Suprapubic skin (tissue), 4 donors: ENCODE results near the gene CHST11. TPM values are rescaled to one million over a fixed set of nuclear protein-coding genes. Genes with fewer than 3 reads are reported as not detected.

Experiments used
- DNase-seq, 2 donors: peaks; one replicate each; pipeline ENCODE4 v3.0.0-alpha.2; 2019; ENCODE audit warnings: low spot score in 2 of 2
- H3K27ac ChIP-seq: fragments of 200-600 bp; sonication (generic); one replicate; pipeline ENCODE4 v1.5.1; 2019
- H3K27me3 ChIP-seq: fragments of 200-600 bp; sonication (generic); one replicate; pipeline ENCODE4 v1.5.1; 2019
- H3K36me3 ChIP-seq: fragments of 200-600 bp; sonication (generic); one replicate; pipeline ENCODE4 v1.5.1; 2019
- H3K4me1 ChIP-seq: fragments of 200-600 bp; sonication (generic); one replicate; pipeline ENCODE4 v1.5.1; 2019
- H3K4me3 ChIP-seq: fragments of 200-600 bp; sonication (generic); one replicate; pipeline ENCODE4 v1.5.1; 2019; ENCODE audit warnings: mild to moderate bottlenecking
- H3K9me3 ChIP-seq: fragments of 200-600 bp; sonication (generic); one replicate; pipeline ENCODE4 v1.5.1; 2019
- CTCF ChIP-seq, 2 donors: fragments of 200-600 bp in 1 of 2; fragments of 450-650 bp in 1 of 2; sonication (generic) in 1 of 2; IDR thresholded peaks; one replicate each; pipeline ENCODE4 v1.5.1; 2016 to 2019; ENCODE audit warnings: antibody characterized with exemption in 2 of 2, mild to moderate bottlenecking in 1 of 2, moderate library complexity in 1 of 2
- EP300 ChIP-seq: sonication (generic); formaldehyde crosslinking; IDR thresholded peaks from one replicate; pipeline ENCODE4 v1.6.1; 2017; ENCODE audit warnings: antibody characterized with exemption
- POLR2A ChIP-seq, 2 donors: fragments of 450-650 bp; IDR thresholded peaks; one replicate each; pipeline ENCODE4 v1.6.1; 2017; ENCODE audit warnings: antibody characterized with exemption in 2 of 2, mild to moderate bottlenecking in 2 of 2, moderate library complexity in 2 of 2
- POLR2AphosphoS5 ChIP-seq, 3 donors: sonication (generic); formaldehyde crosslinking; IDR thresholded peaks; one replicate each; pipeline ENCODE4 v1.6.1; 2017; ENCODE audit warnings: antibody characterized with exemption in 3 of 3
- WGBS: methylation state at CpG from one replicate; pipeline ENCODE4 v1.1.5; 2018; 5-methylcytosine and 5-hydroxymethylcytosine counted together
- total RNA-seq, 4 donors: library from RNA; depleted of rRNA; stranded (reverse); fragments of >200 nt; gene quantifications; one replicate each; pipeline ENCODE4 v1.1.0, GENCODE V29; 2016

CHST11 gene
- total RNA-seq, 4 donors from 2014 or later: 1.8 to 5.8 (median 3.8) TPM

DNA sequence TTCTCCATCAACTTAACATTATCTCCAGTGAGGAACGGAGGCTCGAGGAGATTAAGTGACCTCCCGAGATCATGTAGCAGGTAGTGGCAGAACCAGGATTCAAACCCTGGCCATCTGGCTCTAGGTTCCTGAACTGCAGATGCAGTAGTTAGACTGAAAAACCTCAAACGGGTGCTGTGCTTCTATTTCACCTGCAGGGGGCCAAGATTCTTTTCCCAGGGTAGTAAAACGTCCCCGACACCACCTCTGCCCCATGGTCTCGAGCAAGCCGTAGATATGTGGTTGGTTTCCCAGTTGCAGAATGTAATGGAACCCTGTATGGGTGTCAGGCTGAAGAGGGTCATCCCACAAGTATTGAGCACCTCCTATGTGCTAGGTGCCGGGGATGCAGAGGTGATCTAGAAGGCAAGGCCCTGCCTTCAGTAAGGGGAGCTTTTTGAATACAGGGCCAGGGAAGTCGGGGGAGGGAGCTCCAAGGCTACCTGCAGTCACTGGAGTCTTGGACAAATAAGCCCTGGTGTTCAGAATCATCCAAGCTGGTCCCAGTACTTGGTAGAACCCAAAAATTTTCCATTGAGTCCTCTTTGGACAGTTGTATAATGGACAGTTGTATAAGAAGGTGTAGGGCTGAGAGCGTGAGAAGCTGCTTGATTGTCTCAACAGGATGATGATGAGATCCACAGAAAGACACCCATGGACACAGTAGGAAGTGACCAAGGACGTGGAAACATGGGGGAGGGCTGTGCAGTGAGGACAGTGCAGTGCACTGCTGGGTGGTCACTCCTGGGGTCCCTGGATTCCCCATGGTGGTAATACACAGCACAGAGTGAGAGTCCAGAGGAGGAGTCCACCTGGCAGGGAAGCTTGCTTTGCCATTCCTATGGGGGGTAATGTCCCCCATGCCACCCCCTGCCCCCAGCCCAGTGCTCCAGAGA, 197.2 kb downstream of the CHST11 start:
- WGBS: 80% methylated on average over 12 of the region's 12 CpGs

DNA sequence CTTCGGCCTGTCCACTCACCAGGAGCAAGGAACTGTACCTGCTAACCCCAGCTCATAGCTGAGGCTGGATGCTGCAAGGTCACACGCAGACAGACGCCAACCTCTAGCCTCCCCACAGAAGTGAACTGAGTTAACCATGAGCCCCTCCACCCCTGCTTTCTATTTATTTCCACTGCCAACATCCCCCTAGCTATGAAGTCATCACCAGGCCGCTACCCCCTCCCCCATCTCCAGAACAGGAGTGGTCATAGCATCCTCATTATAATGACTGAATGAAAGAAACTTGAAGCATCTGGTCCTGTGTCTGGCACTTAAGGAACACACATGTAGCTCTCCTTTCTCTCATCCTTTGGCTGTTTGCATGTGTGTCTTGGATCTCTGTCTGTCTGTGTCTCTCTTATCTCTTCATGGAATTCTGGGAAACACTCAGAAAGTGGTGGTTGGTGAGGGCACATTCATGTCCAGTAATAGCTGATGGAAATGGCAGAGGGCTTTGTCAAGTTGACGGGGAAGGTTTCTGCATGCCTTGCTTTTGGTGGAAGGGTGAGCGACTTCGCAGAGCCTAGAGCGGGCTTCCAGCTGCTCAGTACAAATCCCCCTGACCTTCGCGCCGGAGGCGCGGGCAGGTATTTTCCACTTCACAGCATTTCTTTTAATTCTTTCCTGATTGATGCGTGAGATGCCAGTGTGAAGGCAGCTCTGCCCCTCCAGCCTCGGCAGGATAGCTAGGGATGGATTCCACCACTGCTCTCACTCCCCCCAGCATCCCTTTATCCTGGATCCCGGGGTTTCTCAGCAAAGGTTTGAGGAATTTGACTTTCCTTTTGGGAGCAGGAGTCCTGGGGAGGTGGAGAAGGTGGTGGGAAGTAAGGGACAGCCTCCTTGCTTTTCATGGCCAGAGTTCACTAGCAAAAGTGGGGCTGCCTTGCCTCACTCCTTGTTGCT, 198.2 kb downstream of the CHST11 start:
- 95% methylated on average over 16 of the region's 16 CpGs for WGBS
- no peak overlapping the region for H3K4me3 ChIP-seq
- no peak overlapping the region for H3K27ac ChIP-seq
- no peaks in the 10 kb centered on the region for H3K9me3 ChIP-seq
- no peak for DNase-seq
- H3K4me1 ChIP-seq: peaks cover 8% of the 10 kb centered on the region
- no peak for TF ChIP-seq EP300
- no peak for TF ChIP-seq POLR2AphosphoS5 (IDR thresholded peaks at IDR 0.05)
- TF ChIP-seq POLR2A (IDR thresholded peaks at IDR 0.05): no peak
- no peaks in the 10 kb centered on the region for H3K36me3 ChIP-seq
- H3K27me3 ChIP-seq: no peaks in the 10 kb centered on the region

More for the DNA sequence above, 197.2 kb downstream of the CHST11 start:
- Histone ChIP-seq H3K27me3 (no peaks in the 10 kb centered on the region), H3K4me3 (no peak overlapping the region), H3K27ac (no peak overlapping the region), H3K36me3 (no peaks in the 10 kb centered on the region), H3K4me1 (peaks cover 8% of the 10 kb centered on the region), H3K9me3 (no peaks in the 10 kb centered on the region)
- DNase-seq: no peak
- TF ChIP-seq POLR2AphosphoS5 (IDR thresholded peaks at IDR 0.05): no peak
- TF ChIP-seq EP300: no peak
- TF ChIP-seq CTCF (IDR thresholded peaks at IDR 0.05): peak in 1 of 2 donors; percentile 27
- TF ChIP-seq POLR2A (IDR thresholded peaks at IDR 0.05): no peak

GRCh38 chr12:104656383-104656782, 199.6 kb downstream of the CHST11 start:
- Histone ChIP-seq H3K36me3 (no peaks in the 10 kb centered on the region), H3K4me1 (peaks cover 8% of the 10 kb centered on the region), H3K27me3 (no peaks in the 10 kb centered on the region), H3K9me3 (no peaks in the 10 kb centered on the region), H3K4me3 (no peak overlapping the region), H3K27ac (no peak overlapping the region)
- TF ChIP-seq POLR2A (IDR thresholded peaks at IDR 0.05) (no peak), POLR2AphosphoS5 (IDR thresholded peaks at IDR 0.05) (no peak), EP300 (no peak), CTCF (IDR thresholded peaks at IDR 0.05) (no peak)
- DNase-seq: no peak
- 88% methylated on average over 10 of the region's 10 CpGs for WGBS

DNA sequence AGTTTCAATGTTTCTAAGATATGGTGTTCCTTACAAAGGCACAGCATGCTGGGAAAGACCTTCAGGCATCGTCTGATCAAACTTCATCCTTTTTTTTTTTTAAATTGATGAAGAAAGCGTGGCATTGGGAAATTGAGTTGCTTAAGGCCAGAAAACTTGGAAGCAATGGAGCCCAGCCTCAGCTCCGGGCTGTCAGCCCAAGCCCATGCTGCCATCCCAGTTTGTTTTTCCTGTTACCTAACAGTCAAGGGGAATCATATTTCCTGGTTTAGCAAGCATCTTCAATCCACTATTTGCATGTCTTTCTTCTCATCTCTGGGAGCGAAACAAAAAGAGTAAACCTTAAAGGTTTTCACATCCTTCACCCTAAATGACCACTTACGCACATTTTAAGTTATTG, 200.2 kb downstream of the CHST11 start:
- H3K4me3 ChIP-seq: no peak overlapping the region
- H3K36me3 ChIP-seq: no peaks in the 10 kb centered on the region
- no peaks in the 10 kb centered on the region for H3K9me3 ChIP-seq
- no peaks in the 10 kb centered on the region for H3K27me3 ChIP-seq
- 45% methylated on average over 5 of the region's 5 CpGs for WGBS
- H3K4me1 ChIP-seq: peaks cover 8% of the 10 kb centered on the region
- no peak for TF ChIP-seq CTCF (IDR thresholded peaks at IDR 0.05)
- TF ChIP-seq POLR2A (IDR thresholded peaks at IDR 0.05): no peak
- peak in 1 of 3 donors; percentile 69 for TF ChIP-seq POLR2AphosphoS5 (IDR thresholded peaks at IDR 0.05)
- no peak for TF ChIP-seq EP300
- H3K27ac ChIP-seq: no peak overlapping the region
- DNase-seq: no peak

DNA sequence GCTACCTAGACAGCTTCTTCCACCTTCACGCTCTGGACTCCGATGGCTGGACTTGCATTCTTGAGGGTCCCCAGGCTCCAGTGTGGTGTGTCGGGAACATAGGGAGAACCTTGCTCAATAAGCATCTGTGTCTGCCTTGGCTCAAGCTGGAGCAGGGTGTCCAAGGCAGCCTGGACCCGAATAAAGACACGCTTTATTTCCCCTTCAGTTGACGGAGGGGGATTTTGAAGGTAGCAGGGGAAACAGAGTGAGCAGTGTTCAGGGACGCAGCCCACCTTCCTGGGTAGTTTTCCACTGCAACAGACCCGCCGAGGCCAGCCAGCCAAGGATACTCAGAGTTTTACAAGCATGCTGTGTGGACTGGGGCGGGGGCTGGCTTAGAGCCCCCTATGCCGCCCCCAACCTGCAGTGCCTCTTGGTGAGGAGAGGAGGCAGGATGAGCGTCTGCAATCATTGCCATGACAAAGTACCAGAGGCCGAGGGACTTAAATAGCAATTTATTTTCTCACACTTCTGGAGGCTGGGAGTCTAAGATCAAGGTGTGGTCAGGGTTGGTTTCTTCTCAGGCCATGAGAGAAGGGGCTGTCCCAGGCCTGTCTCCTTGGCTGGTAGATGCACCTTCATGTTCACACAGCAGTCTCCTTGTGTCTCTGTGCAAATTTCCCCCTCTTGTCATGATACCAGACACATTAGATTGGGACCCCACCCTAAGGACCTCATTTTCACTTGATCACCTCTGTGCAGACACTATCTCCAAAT, 201.2 kb downstream of the CHST11 start:
- no peak overlapping the region for H3K4me3 ChIP-seq
- no peak for TF ChIP-seq EP300
- no peak for TF ChIP-seq POLR2AphosphoS5 (IDR thresholded peaks at IDR 0.05)
- no peak for TF ChIP-seq CTCF (IDR thresholded peaks at IDR 0.05)
- TF ChIP-seq POLR2A (IDR thresholded peaks at IDR 0.05): no peak
- H3K36me3 ChIP-seq: no peaks in the 10 kb centered on the region
- H3K27me3 ChIP-seq: no peaks in the 10 kb centered on the region
- H3K27ac ChIP-seq: no peak overlapping the region
- no peaks in the 10 kb centered on the region for H3K9me3 ChIP-seq
- WGBS: 91% methylated on average over 13 of the region's 13 CpGs
- no peak for DNase-seq
- peaks cover 8% of the 10 kb centered on the region for H3K4me1 ChIP-seq
